HepG2 (cell line): ENCODE results near the gene SLC7A4. TPM values are rescaled to one million over a fixed set of nuclear protein-coding genes. Genes with fewer than 3 reads are reported as not detected.

Source experiments
- ARID4A ChIP-seq: sonication (generic); formaldehyde crosslinking; IDR thresholded peaks from 2 replicates; pipeline ENCODE4 v1.5.0; 2020; ENCODE audit warnings: mild to moderate bottlenecking, missing genetic modification reagents, borderline replicate concordance
- CHCHD3 ChIP-seq: sonication (generic); formaldehyde crosslinking; IDR thresholded peaks from 2 replicates; pipeline ENCODE4 v1.8.0; 2022; ENCODE audit warnings: mild to moderate bottlenecking, missing genetic modification reagents, moderate library complexity
- CHD2 ChIP-seq: IDR thresholded peaks from 2 replicates; pipeline ENCODE4 v1.6.1; 2011; ENCODE audit warnings: low read depth, low read length, improper control_type of control experiment
- JDP2 ChIP-seq: sonication (generic); formaldehyde crosslinking; IDR thresholded peaks from 2 replicates; pipeline ENCODE4 v1.8.1; 2022; ENCODE audit warnings: missing genetic modification reagents, borderline replicate concordance
- MAZ ChIP-seq, 2 experiments: sonication (generic) in 1 of 2; formaldehyde crosslinking in 1 of 2; IDR thresholded peaks; 2 replicates each; pipeline versions ENCODE4 v1.5.0 to v1.6.1; 2012 to 2020; ENCODE audit warnings: low read depth in 2 of 2, mild to moderate bottlenecking in 2 of 2, borderline replicate concordance in 1 of 2, improper control_type of control experiment in 1 of 2, low read length in 1 of 2, missing genetic modification reagents in 1 of 2, moderate library complexity in 1 of 2
- MXI1 ChIP-seq: IDR thresholded peaks from 3 replicates; pipeline ENCODE4 v1.6.1; 2012; ENCODE audit warnings: low read depth, low read length, inconsistent platforms, borderline replicate concordance
- NFYC ChIP-seq: IDR thresholded peaks from 2 replicates; pipeline ENCODE4 v1.6.1; 2016; ENCODE audit warnings: missing genetic modification reagents, missing compliant biosample characterization
- SAP130 ChIP-seq: IDR thresholded peaks from 2 replicates; pipeline ENCODE4 v1.6.1; 2016; ENCODE audit warnings: low read depth
- ZNF337 ChIP-seq: sonication (generic); formaldehyde crosslinking; IDR thresholded peaks from 2 replicates; pipeline ENCODE4 v1.5.1; 2020; ENCODE audit warnings: missing genetic modification reagents, low read depth, mild to moderate bottlenecking, borderline replicate concordance
- ZNF687 ChIP-seq: sonication (generic); formaldehyde crosslinking; IDR thresholded peaks from 2 replicates; pipeline ENCODE4 v1.5.1; 2020; ENCODE audit warnings: mild to moderate bottlenecking, missing genetic modification reagents, moderate library complexity
- ZNF704 ChIP-seq: sonication (generic); formaldehyde crosslinking; IDR thresholded peaks from 2 replicates; pipeline ENCODE4 v1.8.1; 2023; ENCODE audit warnings: mild to moderate bottlenecking, inconsistent platforms, moderate library complexity, missing genetic modification reagents, borderline replicate concordance
- ZNF839 ChIP-seq: sonication (generic); formaldehyde crosslinking; IDR thresholded peaks from 2 replicates; pipeline ENCODE4 v1.4.0; 2020; ENCODE audit warnings: missing genetic modification reagents, mild to moderate bottlenecking, borderline replicate concordance
- polyA plus RNA-seq, 8 experiments: library from polyadenylated mRNA; depleted of rRNA in 3 of 8; stranded (reverse) in 7 of 8; unstranded in 1 of 8; fragments of >200 nt; fragmentation: Illumina TruSeq in 4 of 8; extraction: Trizol in 4 of 8; gene quantifications; 2 replicates each; pipeline versions ENCODE4 v1.2.1 to v1.2.3, GENCODE V29; 2011 to 2016; ENCODE audit warnings: low read depth in 4 of 8, missing spikeins in 1 of 8, mixed read lengths in 1 of 8; ENCODE audit not compliant: insufficient read depth in 1 of 8
- total RNA-seq, 5 experiments: library from RNA; depleted of rRNA; stranded (reverse); fragments of >200 nt; fragmentation: Illumina TruSeq; extraction: Trizol; gene quantifications; 2 replicates each; pipeline ENCODE4 v1.2.3, GENCODE V29; 2016; ENCODE audit warnings: low read depth in 1 of 5
- TF ChIP-seq, protein P1 (sequence below): sonication (generic); formaldehyde crosslinking; IDR thresholded peaks from 2 replicates; pipeline ENCODE4 v1.8.0; 2022; ENCODE audit warnings: mild to moderate bottlenecking, missing genetic modification reagents, borderline replicate concordance
- TF ChIP-seq, protein P2 (sequence below): sonication (generic); formaldehyde crosslinking; conservative IDR thresholded peaks from 2 replicates; pipeline ENCODE4 v1.5.0; 2020; ENCODE audit warnings: missing genetic modification reagents

Gene SLC7A4
- total and polyA plus RNA-seq, 2 of the 13 experiments (the other 11 are each of a cell fraction or from before 2014, with no cell fraction given): not detected

GRCh38 chr22:21045585-21046294, 13.4 kb upstream of the SLC7A4 start, which contains the start of gene LRRC74B (continued):
- peak; percentile 95 for TF ChIP-seq NFYC (CRISPR knock-in tag)
- no peak for TF ChIP-seq ZNF704
- TF ChIP-seq ARID4A (CRISPR knock-in tag): peak; percentile 80
- peak; percentile 99 for TF ChIP-seq MXI1
- no peak for TF ChIP-seq JDP2 (CRISPR knock-in tag)
- no peak for TF ChIP-seq ZNF337 (CRISPR knock-in tag)
- TF ChIP-seq ZNF839 (CRISPR knock-in tag): peak; percentile 47; the same call in 1 of the 2 replicates
- TF ChIP-seq MAZ (IDR thresholded peaks at IDR 0.05; ENCODE audit: borderline replicate concordance, low read depth, low read length): no peak
- no peak for TF ChIP-seq MAZ (CRISPR knock-in tag; IDR thresholded peaks at IDR 0.05; ENCODE audit: low read depth)
- TF ChIP-seq, protein P1, sequence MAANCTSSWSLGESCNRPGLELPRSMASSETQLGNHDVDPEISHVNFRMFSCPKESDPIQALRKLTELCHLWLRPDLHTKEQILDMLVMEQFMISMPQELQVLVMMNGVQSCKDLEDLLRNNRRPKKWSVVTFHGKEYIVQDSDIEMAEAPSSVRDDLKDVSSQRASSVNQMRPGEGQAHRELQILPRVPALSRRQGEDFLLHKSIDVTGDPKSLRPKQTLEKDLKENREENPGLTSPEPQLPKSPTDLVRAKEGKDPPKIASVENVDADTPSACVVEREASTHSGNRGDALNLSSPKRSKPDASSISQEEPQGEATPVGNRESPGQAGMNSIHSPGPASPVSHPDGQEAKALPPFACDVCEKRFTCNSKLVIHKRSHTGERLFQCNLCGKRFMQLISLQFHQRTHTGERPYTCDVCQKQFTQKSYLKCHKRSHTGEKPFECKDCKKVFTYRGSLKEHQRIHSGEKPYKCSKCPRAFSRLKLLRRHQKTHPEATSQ (CRISPR knock-in tag): no peak
- TF ChIP-seq SAP130 (CRISPR knock-in tag): peak; percentile 71; the same call in 1 of the 2 replicates
- TF ChIP-seq CHCHD3 (CRISPR knock-in tag): no peak
- TF ChIP-seq ZNF687 (CRISPR knock-in tag): peak; percentile 43; the same call in 1 of the 2 replicates
- peak; percentile 31; the same call in 1 of the 2 replicates for TF ChIP-seq CHD2
- TF ChIP-seq, protein P2, sequence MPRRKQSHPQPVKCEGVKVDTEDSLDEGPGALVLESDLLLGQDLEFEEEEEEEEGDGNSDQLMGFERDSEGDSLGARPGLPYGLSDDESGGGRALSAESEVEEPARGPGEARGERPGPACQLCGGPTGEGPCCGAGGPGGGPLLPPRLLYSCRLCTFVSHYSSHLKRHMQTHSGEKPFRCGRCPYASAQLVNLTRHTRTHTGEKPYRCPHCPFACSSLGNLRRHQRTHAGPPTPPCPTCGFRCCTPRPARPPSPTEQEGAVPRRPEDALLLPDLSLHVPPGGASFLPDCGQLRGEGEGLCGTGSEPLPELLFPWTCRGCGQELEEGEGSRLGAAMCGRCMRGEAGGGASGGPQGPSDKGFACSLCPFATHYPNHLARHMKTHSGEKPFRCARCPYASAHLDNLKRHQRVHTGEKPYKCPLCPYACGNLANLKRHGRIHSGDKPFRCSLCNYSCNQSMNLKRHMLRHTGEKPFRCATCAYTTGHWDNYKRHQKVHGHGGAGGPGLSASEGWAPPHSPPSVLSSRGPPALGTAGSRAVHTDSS: 0 out of 2 replicates have a peak, but pooled peaks have one; percentile 24
